Measurements from ENCODE around the gene SORCS3.

SORCS3 gene

DNA sequence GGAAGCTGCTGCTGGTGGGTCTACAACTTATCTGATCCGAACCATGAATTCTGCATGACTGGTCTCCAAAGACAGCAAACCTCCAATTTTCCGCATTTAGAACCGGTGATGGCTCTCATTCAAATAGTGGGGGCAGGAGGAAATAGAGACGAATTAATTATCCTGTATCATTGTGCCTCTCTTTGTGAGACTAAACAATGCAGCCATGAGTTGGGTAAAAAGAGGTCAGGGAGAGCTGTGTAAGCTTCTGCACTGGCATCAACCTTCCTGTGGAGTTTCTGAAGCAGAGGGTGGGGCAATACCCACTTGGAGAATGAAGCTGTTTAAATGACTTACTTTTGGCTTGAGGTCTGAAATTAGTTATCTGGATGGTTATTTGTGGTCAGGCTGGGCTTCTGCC lies 266.4 kb downstream of the SORCS3 start:
- Mint-ChIP-seq H3K4me1 (ENCODE audit: low read depth) (no peaks in the 10 kb centered on the region), H3K27me3 (peaks cover 4% of the 10 kb centered on the region), H3K27ac (no peak overlapping the region), H3K36me3 (ENCODE audit: low read depth) (no peaks in the 10 kb centered on the region), H3K9me3 (no peaks in the 10 kb centered on the region), H3K4me3 (no peak overlapping the region)

DNA sequence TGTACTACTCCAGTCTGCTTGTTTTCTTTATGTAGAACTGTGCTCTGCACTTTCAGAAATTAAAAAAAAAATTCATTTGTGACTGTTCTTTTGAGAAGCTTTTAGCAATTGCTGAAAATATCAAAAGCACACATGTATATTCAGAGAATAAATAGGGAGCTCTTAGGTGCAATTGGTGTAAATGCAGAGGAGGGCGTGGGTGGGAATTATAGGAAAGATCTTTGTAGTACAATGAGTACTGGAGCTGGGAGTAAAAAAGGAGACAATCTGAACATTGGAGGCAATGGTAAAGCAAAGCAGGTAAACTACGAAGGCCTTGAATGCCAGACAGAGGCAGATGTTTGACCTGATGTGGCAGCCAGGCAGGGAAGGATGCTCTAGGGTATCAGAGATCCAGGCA lies 267.5 kb downstream of the SORCS3 start:
- Mint-ChIP-seq H3K27ac (no peak overlapping the region), H3K4me1 (ENCODE audit: low read depth) (no peaks in the 10 kb centered on the region), H3K9me3 (no peaks in the 10 kb centered on the region), H3K4me3 (no peak overlapping the region), H3K36me3 (ENCODE audit: low read depth) (no peaks in the 10 kb centered on the region), H3K27me3 (peaks cover 4% of the 10 kb centered on the region)

- Mint-ChIP-seq H3K9me3 (peaks cover 4% of the 10 kb centered on the region), H3K27me3 (no peaks in the 10 kb centered on the region), H3K27ac (no peak overlapping the region), H3K4me3 (no peak overlapping the region), H3K36me3 (ENCODE audit: low read depth) (no peaks in the 10 kb centered on the region), H3K4me1 (ENCODE audit: low read depth) (no peaks in the 10 kb centered on the region)
These were observed 269.6 kb downstream of the SORCS3 start for GRCh38 chr10:104910712-104911111.

- Mint-ChIP-seq H3K36me3 (ENCODE audit: low read depth) (no peaks in the 10 kb centered on the region), H3K9me3 (peaks cover 4% of the 10 kb centered on the region), H3K4me3 (no peak overlapping the region), H3K4me1 (ENCODE audit: low read depth) (no peaks in the 10 kb centered on the region), H3K27ac (no peak overlapping the region), H3K27me3 (no peaks in the 10 kb centered on the region)
These were observed 272.3 kb downstream of the SORCS3 start for GRCh38 chr10:104913390-104913789.

GRCh38 chr10:104920476-104920875 lies 279.4 kb downstream of the SORCS3 start:
- Mint-ChIP-seq H3K4me3 (no peak overlapping the region), H3K36me3 (ENCODE audit: low read depth) (no peaks in the 10 kb centered on the region), H3K27ac (no peak overlapping the region), H3K27me3 (no peaks in the 10 kb centered on the region), H3K4me1 (ENCODE audit: low read depth) (no peaks in the 10 kb centered on the region), H3K9me3 (no peaks in the 10 kb centered on the region)

DNA sequence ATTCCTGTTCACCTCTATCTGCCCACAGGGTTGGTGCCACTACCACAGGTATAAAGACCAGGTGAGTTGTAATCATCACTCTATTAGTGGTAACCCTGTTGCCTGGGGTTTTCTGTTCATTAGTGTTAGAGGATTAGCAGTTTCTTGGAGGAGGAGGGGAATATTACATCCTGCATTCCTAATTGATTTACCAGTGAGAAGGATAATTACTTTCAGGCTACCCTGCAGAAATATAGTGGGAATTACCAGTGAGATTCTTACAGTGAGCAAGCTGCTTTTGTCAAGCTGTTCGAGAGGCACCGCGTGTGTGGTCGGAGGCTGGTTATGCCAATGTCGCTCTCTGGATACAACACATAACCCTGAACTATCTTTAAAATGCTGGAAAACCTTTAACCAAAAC lies 280.7 kb downstream of the SORCS3 start:
- Mint-ChIP-seq H3K4me1 (ENCODE audit: low read depth) (no peaks in the 10 kb centered on the region), H3K4me3 (no peak overlapping the region), H3K9me3 (no peaks in the 10 kb centered on the region), H3K36me3 (ENCODE audit: low read depth) (no peaks in the 10 kb centered on the region), H3K27ac (no peak overlapping the region), H3K27me3 (no peaks in the 10 kb centered on the region)

DNA sequence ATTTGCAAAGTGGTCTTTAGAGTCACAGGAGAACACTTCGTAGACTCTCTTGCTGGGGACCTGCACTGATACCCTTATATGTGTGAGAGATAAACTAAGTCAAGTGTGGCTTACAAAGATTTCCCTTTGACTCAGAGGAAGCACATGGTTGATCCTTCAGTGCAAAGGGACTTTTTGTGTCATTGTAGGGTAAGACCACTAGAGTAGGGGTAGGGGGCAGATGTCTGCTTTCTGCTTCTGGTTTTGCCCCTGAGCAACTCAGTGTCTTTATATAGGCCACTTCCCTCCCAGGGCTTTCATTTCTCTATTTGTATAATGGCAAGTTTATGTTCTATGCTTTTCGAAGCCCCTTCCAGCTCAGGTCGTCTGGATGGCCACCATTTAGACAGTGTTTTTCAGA lies 281.7 kb downstream of the SORCS3 start:
- no peaks in the 10 kb centered on the region for H3K9me3 Mint-ChIP-seq

GRCh38 chr10:104923501-104923900 lies 282.4 kb downstream of the SORCS3 start:
- H3K4me3 Mint-ChIP-seq, result no peak overlapping the region
- H3K36me3 Mint-ChIP-seq (ENCODE audit: low read depth), result no peaks in the 10 kb centered on the region
- H3K4me1 Mint-ChIP-seq (ENCODE audit: low read depth), result no peaks in the 10 kb centered on the region
- no peak overlapping the region for H3K27ac Mint-ChIP-seq
- no peaks in the 10 kb centered on the region for H3K27me3 Mint-ChIP-seq
- no peaks in the 10 kb centered on the region for H3K9me3 Mint-ChIP-seq

More for the DNA sequence above, 281.7 kb downstream of the SORCS3 start:
- Mint-ChIP-seq H3K27me3 (no peaks in the 10 kb centered on the region), H3K4me1 (ENCODE audit: low read depth) (no peaks in the 10 kb centered on the region), H3K36me3 (ENCODE audit: low read depth) (no peaks in the 10 kb centered on the region), H3K27ac (no peak overlapping the region), H3K4me3 (no peak overlapping the region)

GRCh38 chr10:104924101-104924795 lies 283.2 kb downstream of the SORCS3 start:
- Mint-ChIP-seq H3K36me3 (ENCODE audit: low read depth) (no peaks in the 10 kb centered on the region), H3K27me3 (no peaks in the 10 kb centered on the region), H3K4me1 (ENCODE audit: low read depth) (no peaks in the 10 kb centered on the region), H3K4me3 (no peak overlapping the region), H3K9me3 (no peaks in the 10 kb centered on the region), H3K27ac (no peak overlapping the region)

GRCh38 chr10:104925232-104925851 lies 284.3 kb downstream of the SORCS3 start:
- H3K4me1 Mint-ChIP-seq (ENCODE audit: low read depth), result no peaks in the 10 kb centered on the region
- no peak overlapping the region for H3K4me3 Mint-ChIP-seq
- no peaks in the 10 kb centered on the region for H3K36me3 Mint-ChIP-seq (ENCODE audit: low read depth)
- no peaks in the 10 kb centered on the region for H3K27me3 Mint-ChIP-seq
- no peak overlapping the region for H3K27ac Mint-ChIP-seq
- no peaks in the 10 kb centered on the region for H3K9me3 Mint-ChIP-seq

GRCh38 chr10:104928734-104929133 lies 287.6 kb downstream of the SORCS3 start:
- no peak overlapping the region for H3K27ac Mint-ChIP-seq
- no peak overlapping the region for H3K4me3 Mint-ChIP-seq
- no peaks in the 10 kb centered on the region for H3K9me3 Mint-ChIP-seq
- no peaks in the 10 kb centered on the region for H3K4me1 Mint-ChIP-seq (ENCODE audit: low read depth)
- H3K27me3 Mint-ChIP-seq, result no peaks in the 10 kb centered on the region
- no peaks in the 10 kb centered on the region for H3K36me3 Mint-ChIP-seq (ENCODE audit: low read depth)

DNA sequence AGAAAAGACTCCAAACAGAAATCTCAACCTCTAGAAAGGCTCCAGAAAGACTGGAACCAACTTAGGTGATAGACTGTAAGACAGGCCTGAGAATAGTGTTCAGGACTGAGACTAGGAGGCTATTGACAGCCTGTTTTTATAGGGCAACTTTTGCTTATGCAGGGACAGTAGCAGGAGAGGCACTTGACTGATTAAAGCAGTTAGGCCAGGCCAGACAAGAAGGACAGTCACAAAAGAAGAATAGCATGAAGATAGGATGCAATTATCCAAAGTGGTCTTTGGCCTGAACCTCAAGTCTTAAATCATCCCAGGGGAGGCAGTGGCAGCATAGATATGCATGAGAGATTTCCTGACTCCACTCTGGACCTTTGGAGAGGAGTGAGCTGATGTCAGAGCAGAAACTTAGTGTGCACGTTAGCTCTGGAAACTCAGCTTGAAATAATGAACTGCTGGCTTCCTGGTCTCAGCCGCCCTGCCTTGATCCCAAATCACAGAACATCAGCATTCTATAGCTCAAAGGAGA lies 290.6 kb downstream of the SORCS3 start:
- H3K4me1 Mint-ChIP-seq (ENCODE audit: low read depth), result peaks cover 13% of the 10 kb centered on the region
- H3K36me3 Mint-ChIP-seq (ENCODE audit: low read depth), result no peaks in the 10 kb centered on the region
- no peak overlapping the region for H3K27ac Mint-ChIP-seq
- H3K4me3 Mint-ChIP-seq, result no peak overlapping the region
- H3K27me3 Mint-ChIP-seq, result no peaks in the 10 kb centered on the region
- no peaks in the 10 kb centered on the region for H3K9me3 Mint-ChIP-seq

DNA sequence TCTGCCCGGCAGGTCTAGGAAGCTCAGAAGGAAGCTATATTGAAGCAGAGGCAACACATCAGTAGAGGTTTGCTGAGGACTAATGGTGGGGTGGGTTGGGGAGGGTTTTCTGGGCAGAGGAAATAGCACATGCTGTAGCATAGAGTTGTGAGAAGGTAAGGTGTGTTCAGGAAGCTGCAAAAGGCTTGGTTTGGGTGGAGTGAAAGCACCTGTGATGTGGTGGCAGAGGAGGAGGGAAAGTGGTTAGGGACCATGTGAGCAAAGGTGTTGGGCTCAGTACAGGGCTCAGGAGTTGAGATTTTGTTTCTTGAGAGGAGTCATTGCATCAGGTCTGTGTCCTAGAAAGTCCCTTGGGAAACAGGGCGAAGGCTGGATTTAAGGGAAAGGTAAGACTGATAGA lies 294.6 kb downstream of the SORCS3 start:
- Mint-ChIP-seq H3K9me3 (peaks cover 4% of the 10 kb centered on the region), H3K27ac (no peak overlapping the region), H3K4me3 (no peak overlapping the region), H3K27me3 (no peaks in the 10 kb centered on the region), H3K36me3 (ENCODE audit: low read depth) (no peaks in the 10 kb centered on the region), H3K4me1 (ENCODE audit: low read depth) (peaks cover 16% of the 10 kb centered on the region)

DNA sequence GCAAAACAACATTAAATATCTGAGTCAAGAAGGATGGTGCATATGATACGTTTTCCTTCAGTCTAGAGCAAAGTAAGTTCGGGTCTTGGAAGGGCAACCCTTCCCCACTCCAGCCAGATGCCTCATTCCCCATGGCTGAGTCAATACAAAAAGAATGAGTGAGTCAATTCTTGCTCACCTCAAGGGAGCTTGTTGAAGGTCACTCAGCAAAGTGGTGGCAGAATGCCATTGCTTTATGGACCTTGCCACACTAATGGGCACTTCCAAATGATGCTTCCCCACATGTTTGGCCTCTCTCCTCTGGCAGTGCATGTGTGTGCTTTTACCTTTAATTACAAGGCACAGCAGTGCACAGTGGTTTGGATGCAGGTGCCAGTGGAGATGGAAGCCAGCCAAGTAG lies 296.5 kb downstream of the SORCS3 start:
- Mint-ChIP-seq H3K4me3 (no peak overlapping the region), H3K4me1 (ENCODE audit: low read depth) (peaks cover 16% of the 10 kb centered on the region), H3K27ac (no peak overlapping the region), H3K27me3 (no peaks in the 10 kb centered on the region), H3K36me3 (ENCODE audit: low read depth) (no peaks in the 10 kb centered on the region), H3K9me3 (peaks cover 4% of the 10 kb centered on the region)

DNA sequence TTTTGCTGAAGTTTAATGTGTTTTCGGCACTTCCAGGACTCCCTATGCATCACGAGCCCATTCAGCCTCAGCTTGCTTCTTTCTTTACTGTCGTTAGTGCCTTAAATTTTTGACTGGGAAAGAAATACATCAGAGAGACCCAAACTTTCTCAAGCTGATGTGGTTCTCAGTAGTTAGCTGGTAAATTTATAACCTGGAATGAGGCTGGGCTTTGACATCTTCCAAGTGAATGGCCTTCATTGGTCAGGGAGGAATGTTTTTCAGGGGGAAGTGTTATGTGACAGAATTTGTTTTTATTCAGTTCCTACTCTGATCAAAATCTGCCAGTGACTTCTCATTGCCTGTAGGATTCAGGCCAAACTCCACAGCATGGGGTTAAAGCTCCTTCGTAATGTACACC lies 296.9 kb downstream of the SORCS3 start:
- peaks cover 4% of the 10 kb centered on the region for H3K9me3 Mint-ChIP-seq
- H3K4me1 Mint-ChIP-seq (ENCODE audit: low read depth), result peaks cover 16% of the 10 kb centered on the region
- H3K36me3 Mint-ChIP-seq (ENCODE audit: low read depth), result no peaks in the 10 kb centered on the region
- H3K27me3 Mint-ChIP-seq, result no peaks in the 10 kb centered on the region
- H3K4me3 Mint-ChIP-seq, result no peak overlapping the region
- no peak overlapping the region for H3K27ac Mint-ChIP-seq

DNA sequence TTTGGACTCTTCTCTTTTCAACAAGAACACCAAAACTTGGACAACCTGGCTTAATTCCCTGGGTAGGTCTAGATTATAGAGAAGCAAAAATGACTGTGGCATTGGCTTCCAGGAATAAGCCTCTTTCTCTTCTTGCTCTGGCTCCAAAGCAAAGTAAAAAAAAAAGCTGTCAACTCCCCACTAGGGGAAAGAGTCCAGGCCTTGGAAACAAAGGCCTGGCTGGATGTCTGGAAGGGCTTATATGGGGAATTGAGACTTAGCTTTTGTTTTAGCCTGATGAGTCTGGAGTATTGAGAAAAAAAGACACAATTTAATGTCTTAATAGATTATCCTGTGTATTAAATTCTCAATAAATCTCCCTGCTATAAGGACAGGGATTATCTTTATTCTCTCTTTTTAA lies 300.6 kb downstream of the SORCS3 start:
- Mint-ChIP-seq H3K27me3 (no peaks in the 10 kb centered on the region), H3K4me3 (no peak overlapping the region), H3K36me3 (ENCODE audit: low read depth) (no peaks in the 10 kb centered on the region), H3K27ac (no peak overlapping the region), H3K9me3 (peaks cover 4% of the 10 kb centered on the region), H3K4me1 (ENCODE audit: low read depth) (peaks cover 3% of the 10 kb centered on the region)
